Fibroblast of upper back skin (primary cell): ENCODE results near the gene AK3.
A peak's percentile ranks its signal among the peaks of the same experiment; 100 is the strongest.
"Not testable (repeated sequence)": the region's sequence is repeated elsewhere in the genome, so short reads cannot be mapped to it uniquely, and the experiment has no call there.

Source experiments
- DNase-seq: peaks from one replicate; pipeline ENCODE4 v3.0.0-alpha.2; 2013

Gene AK3

GRCh38 chr9:4662989-4663792 lies 77.8 kb downstream of the AK3 start:
- no peak for DNase-seq

- DNase-seq, result peak; percentile 78
Observed at GRCh38 chr9:4662108-4662988, 78.7 kb downstream of the AK3 start, which contains the start of gene PLPP6. PLPP6 (plus strand) TSS chr9:4662294; CDS start chr9:4662376, 82 bp downstream.

GRCh38 chr9:4661611-4662010 lies 79.4 kb downstream of the AK3 start:
- DNase-seq, result peak; percentile 40

GRCh38 chr9:4661165-4661564 lies 79.8 kb downstream of the AK3 start:
- peak; percentile 41 for DNase-seq

GRCh38 chr9:4660665-4661064 lies 80.3 kb downstream of the AK3 start:
- DNase-seq, result not testable (repeated sequence)
